Transverse colon (tissue), 4 donors: ENCODE data around the gene ESPL1. TPM values are rescaled to one million over a fixed set of nuclear protein-coding genes. Genes with fewer than 3 reads are reported as not detected.
A peak's percentile ranks its signal among the peaks of the same experiment; 100 is the strongest.

ENCODE experiments used
- DNase-seq: peaks from one replicate; pipeline ENCODE4 v3.0.0-alpha.2; 2019
- H3K27ac ChIP-seq, 4 donors: fragments of 200-600 bp; sonication (generic); 2 replicates each; pipeline ENCODE4 v1.5.1; 2016 to 2018; ENCODE audit warnings: inconsistent platforms in 4 of 4
- H3K27me3 ChIP-seq: fragments of 200-600 bp; sonication (generic); 2 replicates; pipeline ENCODE4 v1.5.1; 2017; ENCODE audit warnings: inconsistent platforms
- H3K36me3 ChIP-seq, 4 donors: fragments of 200-600 bp; sonication (generic); 2 replicates each; pipeline ENCODE4 v1.5.1; 2017 to 2019; ENCODE audit warnings: inconsistent platforms in 4 of 4
- H3K4me1 ChIP-seq, 4 donors: fragments of 200-600 bp; sonication (generic); 2 replicates each; pipeline ENCODE4 v1.5.1; 2017 to 2020; ENCODE audit warnings: inconsistent platforms in 4 of 4
- H3K4me3 ChIP-seq, 4 donors: fragments of 200-600 bp; sonication (generic); 1 replicate in 1 of 4; 2 replicates in 3 of 4; pipeline versions ENCODE4 v1.5.1 to v1.6.1; 2017 to 2019; ENCODE audit warnings: inconsistent platforms in 4 of 4
- H3K9me3 ChIP-seq, 2 donors: fragments of 200-600 bp; sonication (generic); 2 replicates each; pipeline ENCODE4 v1.5.1; 2017 to 2019; ENCODE audit warnings: inconsistent platforms in 2 of 2
- CTCF ChIP-seq, 5 experiments: fragments of 200-600 bp in 3 of 5; fragments of 450-650 bp in 2 of 5; sonication (generic) in 3 of 5; IDR thresholded peaks; 1 replicate in 2 of 5; 2 replicates in 3 of 5; pipeline ENCODE4 v1.5.1; 2016 to 2017; ENCODE audit warnings: antibody characterized with exemption in 5 of 5, inconsistent platforms in 3 of 5, mild to moderate bottlenecking in 2 of 5, moderate library complexity in 1 of 5
- EP300 ChIP-seq: sonication (generic); formaldehyde crosslinking; IDR thresholded peaks from one replicate; pipeline ENCODE4 v1.6.1; 2017; ENCODE audit warnings: antibody characterized with exemption, low read depth
- POLR2A ChIP-seq: fragments of 450-650 bp; IDR thresholded peaks from one replicate; pipeline ENCODE4 v1.6.1; 2016; ENCODE audit warnings: antibody characterized with exemption, mild to moderate bottlenecking, moderate library complexity
- POLR2AphosphoS5 ChIP-seq, 3 donors: sonication (generic); formaldehyde crosslinking; IDR thresholded peaks; one replicate each; pipeline ENCODE4 v1.6.1; 2016; ENCODE audit warnings: antibody characterized with exemption in 3 of 3
- WGBS, 2 donors: methylation state at CpG; one replicate each; pipeline ENCODE4 v1.1.5; 2018; ENCODE audit warnings: low coverage in 1 of 2; 5-methylcytosine and 5-hydroxymethylcytosine counted together
- in situ Hi-C, 4 donors: fragments of 200-750 bp; cut with MboI; loops; one replicate each; pipeline versions ENCODE4 v1.15.0 to v1.15.1; 2017; ENCODE audit warnings: low sequenced_read_pairs in 3 of 4, low pct_ligation_motif_present in 1 of 4, low pct_unique_long_range_greater_than_20kb in 1 of 4
- intact Hi-C: fragments of 100-400 bp; cut with DNase I; formaldehyde crosslinking; loops from one replicate; pipeline ENCODE4 v1.15.1; 2023; ENCODE audit warnings: low total_unique reads
- total RNA-seq, 4 donors: library from RNA; depleted of rRNA; stranded (reverse); fragments of >200 nt; gene quantifications; one replicate each; pipeline ENCODE4 v1.1.0, GENCODE V29; 2016

The ESPL1 gene
- total RNA-seq, 4 donors from 2014 or later = 6.5 to 31.8 (median 18.8) TPM

GRCh38 chr12:53227836-53228235, 40.3 kb upstream of the ESPL1 start:
- Histone ChIP-seq H3K36me3 (no peaks in the 10 kb centered on the region), H3K4me3 (no peak overlapping the region), H3K4me1 (peaks cover 39 to 55% (median 47%) of the 10 kb centered on the region in 4 donors), H3K9me3 (no peaks in the 10 kb centered on the region), H3K27ac (no peak overlapping the region), H3K27me3 (no peaks in the 10 kb centered on the region)
- 85% methylated on average over 1 of the region's 1 CpG; no CpG with 5 or more reads in 1 of the 2 donors for WGBS, 2 donors
- intact Hi-C loops = no loop called here
- in situ Hi-C loops = no loop called here
- no peak for DNase-seq
- TF ChIP-seq EP300 = no peak

- Histone ChIP-seq H3K4me3 (no peak overlapping the region), H3K36me3 (no peaks in the 10 kb centered on the region)
Observed at GRCh38 chr12:53229454-53229853, 38.6 kb upstream of the ESPL1 start.

GRCh38 chr12:53230108-53230845, 37.8 kb upstream of the ESPL1 start:
- Histone ChIP-seq H3K9me3 (no peaks in the 10 kb centered on the region), H3K27ac (peak overlapping the region; percentile 1 to 93 (median 55)), H3K36me3 (no peaks in the 10 kb centered on the region), H3K4me3 (no peak overlapping the region), H3K27me3 (no peaks in the 10 kb centered on the region), H3K4me1 (peaks cover 29 to 48% (median 41%) of the 10 kb centered on the region in 4 donors)
- in situ Hi-C loops (no loop called here), intact Hi-C loops (no loop called here)
- peak; percentile 79 for DNase-seq
- 64 to 100% methylated on average over 1 to 10 of the region's 10 CpGs for WGBS, 2 donors
- TF ChIP-seq POLR2AphosphoS5 (IDR thresholded peaks at IDR 0.05) (no peak), CTCF (IDR thresholded peaks at IDR 0.05) (no peak), EP300 (no peak), POLR2A (no peak)

More at GRCh38 chr12:53229454-53229853, 38.6 kb upstream of the ESPL1 start:
- no peaks in the 10 kb centered on the region for H3K9me3 ChIP-seq
- peaks cover 37 to 55% (median 46%) of the 10 kb centered on the region in 4 donors for H3K4me1 ChIP-seq
- no peak for DNase-seq
- intact Hi-C loops = no loop called here
- no peak for TF ChIP-seq EP300
- TF ChIP-seq POLR2AphosphoS5 (IDR thresholded peaks at IDR 0.05) = no peak
- TF ChIP-seq CTCF (IDR thresholded peaks at IDR 0.05) = no peak
- no peak for TF ChIP-seq POLR2A
- WGBS, 2 donors = 90 to 93% methylated on average over 2 of the region's 2 CpGs
- H3K27ac ChIP-seq = peak overlapping the region in 1 of 4 donors; percentile 30
- H3K27me3 ChIP-seq = no peaks in the 10 kb centered on the region
- in situ Hi-C loops = no loop called here

GRCh38 chr12:53231671-53231920, 36.5 kb upstream of the ESPL1 start:
- Histone ChIP-seq H3K4me1 (peaks cover 25 to 45% (median 39%) of the 10 kb centered on the region in 4 donors), H3K27ac (peak overlapping the region; percentile 75 to 93 (median 80)), H3K27me3 (no peaks in the 10 kb centered on the region), H3K4me3 (peak overlapping the region; percentile 38 to 61 (median 56)), H3K9me3 (no peaks in the 10 kb centered on the region), H3K36me3 (no peaks in the 10 kb centered on the region)
- TF ChIP-seq EP300 (no peak), POLR2AphosphoS5 (IDR thresholded peaks at IDR 0.05) (no peak), POLR2A (no peak), CTCF (IDR thresholded peaks at IDR 0.05) (no peak)
- no peak for DNase-seq
- intact Hi-C loops = no loop called here
- 4% methylated on average over 9 of the region's 9 CpGs; no CpG with 5 or more reads in 1 of the 2 donors for WGBS, 2 donors
- in situ Hi-C loops = no loop called here
